ENCODE measurements around the gene PSMD8.

DNA sequence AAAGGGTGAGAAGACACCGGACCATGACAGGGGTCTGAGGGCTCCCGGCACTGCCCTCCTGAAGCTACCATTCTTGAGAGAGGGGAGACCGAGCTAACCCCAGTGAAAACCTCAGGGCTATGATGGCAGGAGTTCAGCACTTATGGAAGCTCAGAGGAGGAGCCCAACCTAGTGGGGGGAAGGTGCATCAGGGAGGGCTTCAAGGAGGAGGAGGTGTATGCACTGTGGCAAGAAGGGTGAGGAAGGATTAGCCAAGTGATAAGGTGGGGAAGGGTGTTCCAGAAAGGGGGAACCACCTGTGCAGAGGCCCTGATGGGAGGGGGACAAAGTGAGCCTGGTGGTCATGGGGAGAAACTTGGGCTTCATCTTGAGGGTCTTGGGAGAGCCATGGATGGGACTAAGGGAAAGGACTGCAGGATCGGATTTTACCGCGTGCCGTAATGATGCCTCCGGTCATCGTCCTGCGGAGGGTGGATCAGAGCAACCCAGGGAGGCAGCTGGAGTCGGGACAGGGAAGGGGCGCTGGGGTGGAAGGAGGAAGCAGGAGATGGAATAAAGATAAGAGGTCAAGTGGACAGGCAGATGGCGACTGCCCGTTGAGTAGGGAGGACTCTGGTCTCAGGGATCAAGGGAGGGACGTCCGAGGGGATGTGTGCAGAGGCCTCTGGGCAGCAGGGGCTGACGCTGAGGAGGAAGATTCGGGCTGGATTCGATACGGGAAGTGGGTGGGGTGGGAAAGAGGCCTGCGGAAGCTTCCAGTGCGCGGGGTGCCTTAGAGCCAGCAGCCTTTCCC lies 13.3 kb upstream of the PSMD8 start:
- TF ChIP-seq, protein P1, sequence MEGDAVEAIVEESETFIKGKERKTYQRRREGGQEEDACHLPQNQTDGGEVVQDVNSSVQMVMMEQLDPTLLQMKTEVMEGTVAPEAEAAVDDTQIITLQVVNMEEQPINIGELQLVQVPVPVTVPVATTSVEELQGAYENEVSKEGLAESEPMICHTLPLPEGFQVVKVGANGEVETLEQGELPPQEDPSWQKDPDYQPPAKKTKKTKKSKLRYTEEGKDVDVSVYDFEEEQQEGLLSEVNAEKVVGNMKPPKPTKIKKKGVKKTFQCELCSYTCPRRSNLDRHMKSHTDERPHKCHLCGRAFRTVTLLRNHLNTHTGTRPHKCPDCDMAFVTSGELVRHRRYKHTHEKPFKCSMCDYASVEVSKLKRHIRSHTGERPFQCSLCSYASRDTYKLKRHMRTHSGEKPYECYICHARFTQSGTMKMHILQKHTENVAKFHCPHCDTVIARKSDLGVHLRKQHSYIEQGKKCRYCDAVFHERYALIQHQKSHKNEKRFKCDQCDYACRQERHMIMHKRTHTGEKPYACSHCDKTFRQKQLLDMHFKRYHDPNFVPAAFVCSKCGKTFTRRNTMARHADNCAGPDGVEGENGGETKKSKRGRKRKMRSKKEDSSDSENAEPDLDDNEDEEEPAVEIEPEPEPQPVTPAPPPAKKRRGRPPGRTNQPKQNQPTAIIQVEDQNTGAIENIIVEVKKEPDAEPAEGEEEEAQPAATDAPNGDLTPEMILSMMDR (conservative IDR thresholded peaks at IDR 0.05; ENCODE audit: low read length), result no peak
- TF ChIP-seq EZH2phosphoT487 (IDR thresholded peaks at IDR 0.05; ENCODE audit: borderline replicate concordance), result no peak
